ENCODE data around the gene ZNF432. TPM values are rescaled to one million over a fixed set of nuclear protein-coding genes. Genes with fewer than 3 reads are reported as not detected.

The ZNF432 gene
- total RNA-seq, 1 donor from 2014 or later = 18.1 TPM

DNA sequence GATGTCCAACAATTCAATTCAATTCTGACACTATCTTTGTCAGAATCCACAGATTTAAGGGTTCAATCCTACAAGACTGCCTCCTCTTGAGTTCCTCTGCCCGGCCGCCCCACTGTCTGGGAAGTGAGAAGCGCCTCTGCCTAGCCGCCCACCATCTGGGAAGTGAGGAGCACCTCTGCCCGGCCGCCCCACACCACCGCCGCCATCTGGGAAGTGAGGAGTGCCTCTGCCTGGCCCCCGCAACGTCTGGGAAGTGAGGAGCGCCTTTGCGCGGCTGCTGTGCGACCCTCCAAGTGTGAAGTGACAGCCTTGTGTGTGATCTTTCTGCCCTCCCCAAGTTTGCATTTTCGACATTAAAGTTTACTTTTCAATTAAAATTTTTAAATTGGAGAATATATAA lies 26.4 kb downstream of the ZNF432 start:
- ChIA-PET CTCF (interaction anchor here (0.7 kb wide), 1 partner anchor 27 kb away, joined by 3 read pairs; no protein-coding TSS in a partner anchor), POLR2A (interaction anchor here (1.0 kb wide), 1 partner anchor 10 kb away, joined by 4 read pairs; no protein-coding TSS in a partner anchor)
- Mint-ChIP-seq H3K4me3 (no peak overlapping the region), H3K27me3 (no peaks in the 10 kb centered on the region), H3K9me3 (peaks cover 45% of the 10 kb centered on the region), H3K27ac (no peak overlapping the region), H3K4me1 (peaks cover 13% of the 10 kb centered on the region), H3K36me3 (ENCODE audit: low read depth) (peaks cover 93% of the 10 kb centered on the region)
- TF ChIP-seq, protein P1, sequence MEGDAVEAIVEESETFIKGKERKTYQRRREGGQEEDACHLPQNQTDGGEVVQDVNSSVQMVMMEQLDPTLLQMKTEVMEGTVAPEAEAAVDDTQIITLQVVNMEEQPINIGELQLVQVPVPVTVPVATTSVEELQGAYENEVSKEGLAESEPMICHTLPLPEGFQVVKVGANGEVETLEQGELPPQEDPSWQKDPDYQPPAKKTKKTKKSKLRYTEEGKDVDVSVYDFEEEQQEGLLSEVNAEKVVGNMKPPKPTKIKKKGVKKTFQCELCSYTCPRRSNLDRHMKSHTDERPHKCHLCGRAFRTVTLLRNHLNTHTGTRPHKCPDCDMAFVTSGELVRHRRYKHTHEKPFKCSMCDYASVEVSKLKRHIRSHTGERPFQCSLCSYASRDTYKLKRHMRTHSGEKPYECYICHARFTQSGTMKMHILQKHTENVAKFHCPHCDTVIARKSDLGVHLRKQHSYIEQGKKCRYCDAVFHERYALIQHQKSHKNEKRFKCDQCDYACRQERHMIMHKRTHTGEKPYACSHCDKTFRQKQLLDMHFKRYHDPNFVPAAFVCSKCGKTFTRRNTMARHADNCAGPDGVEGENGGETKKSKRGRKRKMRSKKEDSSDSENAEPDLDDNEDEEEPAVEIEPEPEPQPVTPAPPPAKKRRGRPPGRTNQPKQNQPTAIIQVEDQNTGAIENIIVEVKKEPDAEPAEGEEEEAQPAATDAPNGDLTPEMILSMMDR (IDR thresholded peaks at IDR 0.05) = no peak
- DNase-seq (no peak), ATAC-seq (ENCODE audit: low read depth) (no peak)
- intact Hi-C loops (cut with micrococcal nuclease) = no loop called here

DNA sequence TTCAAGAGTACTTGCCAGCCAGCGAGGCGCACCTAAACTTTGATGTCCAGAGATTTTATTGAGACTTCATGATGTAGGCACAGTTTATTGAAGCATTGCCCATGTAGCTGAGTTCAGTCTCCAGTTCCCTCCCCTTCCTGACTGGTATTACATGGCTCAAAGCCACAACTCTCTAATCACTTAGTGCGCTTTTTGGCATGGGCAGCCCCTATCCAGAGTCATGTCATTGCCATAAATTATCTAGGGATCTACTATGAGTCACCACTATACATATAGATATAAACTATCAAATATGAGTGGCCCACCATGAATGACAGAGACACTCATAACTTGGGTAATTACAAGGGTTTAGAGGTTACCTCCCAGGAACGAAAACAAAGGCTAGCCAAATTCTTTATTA lies 28.1 kb downstream of the ZNF432 start:
- Mint-ChIP-seq H3K27me3 (no peaks in the 10 kb centered on the region), H3K4me1 (no peaks in the 10 kb centered on the region), H3K4me3 (no peak overlapping the region), H3K9me3 (peaks cover 49% of the 10 kb centered on the region), H3K36me3 (ENCODE audit: low read depth) (peaks cover 94% of the 10 kb centered on the region), H3K27ac (no peak overlapping the region)
- CTCF ChIA-PET = interaction anchor here (0.7 to 1.0 kb wide), 2 partner anchors 13 to 17 kb away, joined by 3 read pairs; partner anchors contain the start of gene ZNF615
- POLR2A ChIA-PET = interaction anchor here (0.6 to 0.8 kb wide), 2 partner anchors 10 to 13 kb away, joined by 3 read pairs; no protein-coding TSS in a partner anchor
- no peak for ATAC-seq (ENCODE audit: low read depth)
- TF ChIP-seq, protein P1 (IDR thresholded peaks at IDR 0.05) = no peak
- DNase-seq = no peak
- intact Hi-C loops (cut with micrococcal nuclease) = no loop called here

DNA sequence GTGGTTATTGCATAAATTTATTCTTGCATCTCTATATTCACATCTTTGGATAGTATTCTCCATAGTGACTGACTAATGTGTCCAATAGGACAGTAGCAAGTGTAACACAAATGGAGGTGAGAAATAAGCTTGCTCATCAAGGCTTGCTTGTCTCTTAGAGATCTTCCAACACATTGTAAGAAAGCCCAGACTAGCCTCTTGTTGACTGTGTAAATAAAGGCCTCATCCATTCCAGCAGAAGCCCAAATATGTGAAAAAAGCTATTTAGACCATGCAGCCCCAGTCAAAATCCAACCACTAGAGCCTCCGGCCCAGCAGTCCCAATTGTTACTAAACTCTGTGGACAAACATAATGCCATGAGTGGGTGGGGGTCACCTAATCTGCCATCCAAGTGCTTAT lies 38.0 kb downstream of the ZNF432 start:
- no peak for ATAC-seq (ENCODE audit: low read depth)
- no peak for DNase-seq
- POLR2A ChIA-PET = interaction anchor here (0.9 kb wide), 1 partner anchor 10 kb away, joined by 3 read pairs; no protein-coding TSS in a partner anchor
- TF ChIP-seq, protein P1 (IDR thresholded peaks at IDR 0.05) = no peak
- H3K4me3 Mint-ChIP-seq = no peak overlapping the region
- intact Hi-C loops (cut with micrococcal nuclease) = no loop called here
- peaks cover 18% of the 10 kb centered on the region for H3K4me1 Mint-ChIP-seq
- no peak overlapping the region for H3K27ac Mint-ChIP-seq
- H3K36me3 Mint-ChIP-seq (ENCODE audit: low read depth) = peaks cover 46% of the 10 kb centered on the region
- peaks cover 15% of the 10 kb centered on the region for H3K9me3 Mint-ChIP-seq
- CTCF ChIA-PET = no interaction called here
- no peaks in the 10 kb centered on the region for H3K27me3 Mint-ChIP-seq

DNA sequence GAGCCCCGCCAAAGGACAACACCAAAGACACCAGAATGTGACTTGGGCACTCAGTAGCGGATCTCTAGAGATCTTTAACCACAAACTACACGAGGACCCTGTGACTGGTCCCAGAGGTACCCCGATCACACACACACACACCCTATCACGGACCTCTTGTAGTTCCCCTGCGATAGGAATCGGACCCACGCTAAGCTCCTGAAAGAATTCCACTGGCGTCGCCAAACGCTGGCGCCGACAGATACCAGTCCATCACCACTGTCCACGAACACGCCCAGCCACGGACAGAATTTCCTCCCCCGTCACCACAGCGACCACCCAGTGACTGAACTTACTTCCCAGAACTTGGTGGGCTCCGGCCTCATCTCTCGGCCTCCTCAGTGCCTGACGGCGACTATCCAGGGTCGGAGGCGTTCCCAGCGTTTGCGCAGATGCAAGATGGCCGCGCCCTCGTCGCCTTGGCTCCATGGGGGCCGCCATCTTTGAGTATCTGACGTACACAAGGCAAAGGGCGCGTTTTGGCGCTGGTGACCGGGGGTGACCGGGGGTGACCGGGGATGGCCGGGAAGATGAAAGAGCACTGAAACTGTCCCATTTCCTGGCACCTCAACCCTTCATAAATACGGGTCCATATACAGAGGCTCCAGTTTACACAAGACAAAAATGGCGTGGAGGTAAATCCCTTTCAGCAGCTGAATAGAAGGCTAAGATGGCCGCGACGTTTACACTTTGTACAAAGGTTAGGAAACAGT lies 40.7 kb downstream of the ZNF432 start, which contains the start of gene ZNF615:
ZNF615 (minus strand) TSS at position 406 of the 752 bp plus-strand sequence. CDS start 4,500 bp downstream, outside the sequence.
- Mint-ChIP-seq H3K9me3 (peaks cover 17% of the 10 kb centered on the region), H3K27ac (peak within 1 kb of the TSS; percentile 99), H3K4me3 (peak within 1 kb of the TSS; percentile 93), H3K27me3 (no peaks in the 10 kb centered on the region), H3K4me1 (peaks cover 18% of the 10 kb centered on the region), H3K36me3 (ENCODE audit: low read depth) (peaks cover 38% of the 10 kb centered on the region)
- CTCF ChIA-PET = interaction anchor here (1.2 kb wide), 1 partner anchor 13 kb away, joined by 3 read pairs; no protein-coding TSS in a partner anchor
- DNase-seq (peak; percentile 85), ATAC-seq (ENCODE audit: low read depth) (peak; percentile 94)
- intact Hi-C loops (cut with micrococcal nuclease) = loop anchor here (1.0 to 5.0 kb wide), 5 partner anchors 20 to 106 kb away; partner anchors contain the start of genes ZNF350, ZNF432, ZNF613 and ZNF614
- POLR2A ChIA-PET = interaction anchor here (0.5 to 1.8 kb wide), 8 partner anchors 10 to 812 kb away, joined by 3 to 15 read pairs (median 4); partner anchors contain the start of genes ZNF432, ZNF614 and ZNF836
- TF ChIP-seq, protein P1 (IDR thresholded peaks at IDR 0.05) = no peak

DNA sequence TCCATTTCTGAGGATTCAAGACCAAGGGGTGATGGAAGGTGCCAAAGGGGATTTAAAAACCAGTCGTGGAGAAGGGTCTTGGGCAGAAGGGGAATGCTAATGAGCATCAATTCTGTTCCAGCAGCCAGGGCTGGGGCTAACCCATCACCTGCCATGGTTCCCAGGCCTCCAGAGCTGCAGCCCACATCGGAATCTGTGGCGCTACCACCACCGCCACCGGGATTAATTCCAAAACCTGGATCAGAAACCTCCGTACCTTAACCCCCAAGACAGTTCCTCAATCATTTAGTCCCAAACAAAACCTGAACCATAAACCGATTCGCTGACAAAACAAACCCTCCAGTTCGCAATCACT lies 41.2 kb downstream of the ZNF432 start:
- POLR2A ChIA-PET = interaction anchor here (0.7 to 1.8 kb wide), 5 partner anchors 9 to 182 kb away, joined by 3 to 15 read pairs (median 6); partner anchors contain the start of genes ZNF432 and ZNF614

More for the DNA sequence above, 41.2 kb downstream of the ZNF432 start:
- peak overlapping the region; percentile 93 for H3K4me3 Mint-ChIP-seq
- H3K27me3 Mint-ChIP-seq = no peaks in the 10 kb centered on the region
- intact Hi-C loops (cut with micrococcal nuclease) = loop anchor here (5.0 kb wide), 1 partner anchor 105 kb away; no protein-coding TSS in a partner anchor
- ATAC-seq (ENCODE audit: low read depth) (no peak), DNase-seq (no peak)
- TF ChIP-seq, protein P1 (IDR thresholded peaks at IDR 0.05) = no peak
- peaks cover 18% of the 10 kb centered on the region for H3K4me1 Mint-ChIP-seq
- peaks cover 37% of the 10 kb centered on the region for H3K36me3 Mint-ChIP-seq (ENCODE audit: low read depth)
- peaks cover 13% of the 10 kb centered on the region for H3K9me3 Mint-ChIP-seq
- CTCF ChIA-PET = interaction anchor here (1.2 kb wide), 1 partner anchor 13 kb away, joined by 3 read pairs; no protein-coding TSS in a partner anchor
- peak overlapping the region; percentile 99 for H3K27ac Mint-ChIP-seq

Data from activated B cell treated with CpG ODN at 0.5 μM for 24 hours (primary cell).